HL-60 (cell line): ENCODE results near the gene CEP85.

ENCODE experiments used
- CTCF ChIP-seq: IDR thresholded peaks from one replicate; pipeline ENCODE4 v1.5.1; 2011; ENCODE audit warnings: low read length, control low read depth, inconsistent platforms; ENCODE audit not compliant: insufficient read depth
- GABPA ChIP-seq: IDR thresholded peaks from 2 replicates; pipeline ENCODE4 v1.6.1; 2012; ENCODE audit warnings: low read depth
- POLR2AphosphoS5 ChIP-seq: IDR thresholded peaks from 2 replicates; pipeline ENCODE4 v1.6.1; 2012; ENCODE audit warnings: low read depth
- TF ChIP-seq, protein P1 (sequence below): IDR thresholded peaks from 2 replicates; pipeline ENCODE4 v1.6.1; 2012; ENCODE audit warnings: low read depth; ENCODE audit not compliant: insufficient replicate concordance

DNA sequence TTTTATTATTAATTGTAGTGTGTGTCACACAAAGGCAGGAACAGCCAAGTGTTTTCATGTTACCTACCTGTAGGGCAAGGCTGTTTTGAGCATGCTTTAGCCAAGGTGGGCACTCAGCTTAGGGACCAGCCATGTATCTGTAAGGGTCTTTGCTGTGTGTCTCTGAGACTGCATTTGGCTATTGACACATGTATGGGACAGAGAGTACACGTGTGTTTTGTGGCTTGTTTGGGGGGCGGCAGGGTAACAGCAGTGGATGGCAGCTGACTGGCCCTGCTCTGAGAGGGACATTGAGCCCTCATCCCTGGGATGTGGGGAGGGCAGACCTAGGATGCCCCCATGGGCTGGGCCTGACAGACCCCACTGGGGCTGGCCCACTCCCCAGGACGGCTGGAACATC is 36.7 kb upstream of the CEP85 start:
- TF ChIP-seq POLR2AphosphoS5 (no peak), CTCF (no peak), GABPA (no peak)
- TF ChIP-seq, protein P1, sequence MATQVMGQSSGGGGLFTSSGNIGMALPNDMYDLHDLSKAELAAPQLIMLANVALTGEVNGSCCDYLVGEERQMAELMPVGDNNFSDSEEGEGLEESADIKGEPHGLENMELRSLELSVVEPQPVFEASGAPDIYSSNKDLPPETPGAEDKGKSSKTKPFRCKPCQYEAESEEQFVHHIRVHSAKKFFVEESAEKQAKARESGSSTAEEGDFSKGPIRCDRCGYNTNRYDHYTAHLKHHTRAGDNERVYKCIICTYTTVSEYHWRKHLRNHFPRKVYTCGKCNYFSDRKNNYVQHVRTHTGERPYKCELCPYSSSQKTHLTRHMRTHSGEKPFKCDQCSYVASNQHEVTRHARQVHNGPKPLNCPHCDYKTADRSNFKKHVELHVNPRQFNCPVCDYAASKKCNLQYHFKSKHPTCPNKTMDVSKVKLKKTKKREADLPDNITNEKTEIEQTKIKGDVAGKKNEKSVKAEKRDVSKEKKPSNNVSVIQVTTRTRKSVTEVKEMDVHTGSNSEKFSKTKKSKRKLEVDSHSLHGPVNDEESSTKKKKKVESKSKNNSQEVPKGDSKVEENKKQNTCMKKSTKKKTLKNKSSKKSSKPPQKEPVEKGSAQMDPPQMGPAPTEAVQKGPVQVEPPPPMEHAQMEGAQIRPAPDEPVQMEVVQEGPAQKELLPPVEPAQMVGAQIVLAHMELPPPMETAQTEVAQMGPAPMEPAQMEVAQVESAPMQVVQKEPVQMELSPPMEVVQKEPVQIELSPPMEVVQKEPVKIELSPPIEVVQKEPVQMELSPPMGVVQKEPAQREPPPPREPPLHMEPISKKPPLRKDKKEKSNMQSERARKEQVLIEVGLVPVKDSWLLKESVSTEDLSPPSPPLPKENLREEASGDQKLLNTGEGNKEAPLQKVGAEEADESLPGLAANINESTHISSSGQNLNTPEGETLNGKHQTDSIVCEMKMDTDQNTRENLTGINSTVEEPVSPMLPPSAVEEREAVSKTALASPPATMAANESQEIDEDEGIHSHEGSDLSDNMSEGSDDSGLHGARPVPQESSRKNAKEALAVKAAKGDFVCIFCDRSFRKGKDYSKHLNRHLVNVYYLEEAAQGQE, result no peak
